HG03196 (cell line): Measurements from ENCODE around the gene C17orf114.

Experiments used
- ATAC-seq: cut with Tn5 transposase; IDR thresholded peaks from one replicate; pipeline ENCODE4 v1.9.1; 2021; ENCODE audit not compliant: unreplicated experiment

The C17orf114 gene

DNA sequence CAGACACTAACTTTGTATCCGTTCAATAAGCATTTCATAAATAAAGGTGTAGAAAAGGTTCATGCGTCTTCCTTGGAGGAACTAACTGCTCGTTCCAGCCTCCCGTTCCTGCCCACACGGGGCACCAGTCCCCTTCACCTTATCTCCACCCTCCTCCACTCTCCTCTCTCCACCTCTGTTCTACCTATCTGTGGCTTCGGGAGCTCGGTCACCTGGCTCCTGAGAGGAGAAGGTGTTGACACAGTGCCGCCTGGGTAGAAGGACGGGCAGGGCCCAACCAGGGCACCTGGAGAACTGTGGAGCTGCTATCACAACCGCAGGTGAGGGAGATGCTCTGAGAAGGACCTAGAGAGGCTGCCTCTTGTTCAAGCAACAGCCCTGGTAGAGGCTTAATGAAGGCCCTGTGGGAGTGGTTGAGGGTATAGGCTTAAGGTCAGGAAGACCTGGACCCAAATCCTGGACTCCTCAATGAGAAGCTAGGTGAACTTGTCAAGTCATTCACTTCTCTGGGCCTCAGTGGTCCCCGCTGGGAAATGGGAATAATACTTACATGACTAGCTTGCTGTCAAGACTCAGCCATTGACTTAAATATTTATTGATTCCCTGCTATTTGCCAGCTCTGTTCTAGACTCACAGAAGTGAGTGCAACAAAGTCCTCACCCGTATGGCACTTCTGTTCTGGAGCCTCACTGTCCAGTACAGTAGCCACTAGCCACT, 21.4 kb upstream of the C17orf114 start:
- no peak for ATAC-seq

DNA sequence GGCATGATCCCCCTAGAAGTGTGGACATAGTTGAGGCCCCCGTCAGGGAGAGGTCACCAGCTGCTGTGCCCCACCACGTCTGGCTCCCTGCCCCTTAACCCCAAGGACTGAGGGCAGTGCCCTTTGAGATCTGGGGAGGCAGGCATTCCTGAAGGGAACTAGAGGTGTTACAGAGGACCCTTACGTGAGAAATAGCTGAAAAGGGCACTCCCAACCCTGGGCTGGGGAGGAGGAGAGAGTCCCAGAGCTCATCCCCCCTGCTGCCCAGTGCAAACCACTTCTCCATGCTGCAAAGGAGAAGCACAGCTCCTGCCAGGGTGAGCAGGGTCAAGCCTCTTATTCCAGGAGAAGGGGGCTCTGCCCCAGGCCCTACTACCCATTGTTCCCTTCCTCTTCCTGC, 20.7 kb upstream of the C17orf114 start:
- ATAC-seq, result no peak

DNA sequence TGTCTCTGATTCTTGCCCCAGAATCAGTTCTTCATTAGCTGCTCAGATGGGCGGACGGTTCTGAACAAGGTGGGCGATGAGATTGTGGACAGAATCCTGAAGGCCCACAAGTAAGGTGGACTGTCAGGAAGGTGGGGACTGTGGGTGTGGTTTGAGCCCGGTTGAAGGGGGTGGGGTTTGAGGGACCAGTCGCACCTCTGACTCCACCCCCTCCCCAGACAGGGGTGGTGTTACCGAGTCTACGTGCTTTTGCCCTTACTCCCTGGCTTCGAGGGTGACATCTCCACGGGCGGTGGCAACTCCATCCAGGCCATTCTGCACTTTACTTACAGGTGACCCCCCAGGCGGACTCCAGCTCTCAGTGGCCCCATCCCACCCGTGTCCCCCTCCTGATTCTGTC, 16.1 kb upstream of the C17orf114 start:
- no peak for ATAC-seq

DNA sequence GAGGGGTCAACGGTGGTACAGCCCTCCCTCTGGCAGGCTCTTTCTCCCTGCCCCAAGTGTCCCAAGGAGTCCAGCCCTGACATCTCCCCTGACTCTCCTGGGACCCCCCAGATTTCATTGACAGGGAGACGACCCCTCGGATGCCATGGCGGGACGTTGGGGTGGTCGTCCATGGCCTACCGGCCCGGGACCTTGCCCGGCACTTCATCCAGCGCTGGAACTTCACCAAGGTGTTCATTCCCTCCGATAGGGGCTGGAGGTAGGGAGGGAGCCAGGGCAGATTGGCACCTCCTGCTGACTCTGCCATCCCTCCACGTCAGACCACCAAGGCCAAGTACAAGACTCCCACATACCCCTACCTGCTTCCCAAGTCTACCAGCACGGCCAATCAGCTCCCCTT, 14.7 kb upstream of the C17orf114 start:
- no peak for ATAC-seq

DNA sequence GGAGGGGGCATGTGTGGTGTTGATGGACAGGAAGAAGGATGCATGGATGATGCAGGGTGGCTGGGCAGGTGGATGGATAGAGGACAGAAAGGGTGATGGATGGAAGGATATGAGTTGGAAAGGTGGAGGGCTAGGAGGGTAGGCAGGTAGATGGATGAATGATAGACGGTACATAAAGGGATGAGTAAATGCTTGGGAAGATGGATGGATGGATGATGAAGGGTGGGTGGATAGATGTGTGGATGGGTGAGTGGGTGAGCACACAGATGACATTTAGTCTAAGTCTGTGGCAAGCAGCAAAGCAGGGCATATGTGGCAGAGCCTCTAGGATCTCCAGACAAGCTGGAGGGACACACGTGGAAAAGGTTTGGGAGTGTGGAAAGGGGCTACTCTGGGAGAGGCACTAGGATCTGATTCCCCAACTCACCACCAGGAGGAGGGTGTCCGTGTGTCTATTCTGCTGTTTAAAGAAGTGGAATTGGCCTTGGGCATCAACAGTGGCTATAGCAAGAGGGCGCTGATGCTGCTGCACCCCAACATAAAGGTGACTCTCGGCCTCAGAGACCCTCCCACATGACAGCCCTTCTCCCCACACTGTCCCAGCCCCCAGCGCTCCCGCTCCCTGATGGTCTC, 13.0 kb upstream of the C17orf114 start:
- ATAC-seq, result no peak

DNA sequence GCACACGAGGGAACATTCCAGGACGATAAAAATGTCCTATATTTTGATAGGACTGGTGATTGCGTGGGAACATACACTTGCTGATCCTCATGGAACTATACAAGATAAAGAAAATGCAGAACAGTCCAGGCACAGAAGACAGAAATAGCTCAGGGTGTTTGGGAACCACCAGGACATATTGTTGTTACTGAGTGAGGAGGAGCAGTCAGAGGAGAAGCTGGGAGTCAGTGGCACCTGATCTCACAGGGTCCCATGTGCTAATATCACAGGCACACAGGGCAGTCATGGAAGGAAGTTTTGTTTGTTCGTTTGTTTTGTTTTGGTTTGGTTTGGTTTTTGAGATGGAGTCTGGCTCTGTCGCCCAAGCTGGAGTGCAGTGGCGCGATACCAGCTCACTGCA, 10.6 kb upstream of the C17orf114 start:
- no peak for ATAC-seq

DNA sequence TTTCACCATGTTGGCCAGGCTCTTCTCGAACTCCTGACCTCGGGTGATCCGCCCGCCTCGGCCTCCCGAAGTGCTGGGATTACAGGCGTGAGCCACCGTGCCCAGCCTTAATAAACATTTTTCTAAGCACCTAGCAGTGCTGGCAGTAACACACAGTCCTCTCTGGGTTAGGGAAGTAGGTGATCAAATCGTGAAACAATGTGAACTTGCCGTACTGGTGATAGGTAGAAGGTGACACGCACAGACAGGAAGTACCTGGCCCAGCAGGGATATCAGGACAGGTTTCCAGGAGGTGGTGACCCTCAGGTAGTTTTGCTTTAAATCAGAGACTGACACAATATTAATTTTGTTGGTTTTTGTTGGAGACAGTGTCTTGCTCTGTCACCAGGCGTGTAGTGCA, 9.3 kb upstream of the C17orf114 start:
- no peak for ATAC-seq

DNA sequence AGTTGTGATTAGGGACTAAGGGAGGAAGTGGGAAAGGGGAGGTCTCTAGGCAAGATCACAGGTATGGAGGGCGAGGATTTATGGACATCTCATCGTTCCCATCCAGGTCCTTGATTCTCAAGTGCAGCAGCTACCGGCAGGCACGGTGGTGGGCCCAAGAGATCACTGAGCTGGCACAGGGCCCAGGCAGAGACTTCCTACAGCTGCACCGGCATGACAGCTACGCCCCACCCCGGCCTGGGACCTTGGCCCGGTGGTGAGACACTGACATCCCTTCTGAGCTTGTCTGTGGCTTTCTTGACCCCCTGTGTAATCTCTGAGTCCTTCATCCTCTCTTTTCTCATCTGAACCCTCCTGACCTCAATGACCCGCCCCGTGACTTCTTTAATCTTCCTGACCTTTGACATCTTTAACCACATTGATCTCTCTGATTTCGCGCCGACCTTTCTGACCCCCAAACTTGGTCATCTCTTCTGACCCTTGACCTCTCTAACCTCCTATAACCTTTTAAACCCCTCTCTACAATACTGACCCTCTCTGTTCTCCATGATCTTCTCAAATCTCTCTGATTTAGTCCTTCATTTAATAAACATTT, 8.7 kb upstream of the C17orf114 start:
- no peak for ATAC-seq

DNA sequence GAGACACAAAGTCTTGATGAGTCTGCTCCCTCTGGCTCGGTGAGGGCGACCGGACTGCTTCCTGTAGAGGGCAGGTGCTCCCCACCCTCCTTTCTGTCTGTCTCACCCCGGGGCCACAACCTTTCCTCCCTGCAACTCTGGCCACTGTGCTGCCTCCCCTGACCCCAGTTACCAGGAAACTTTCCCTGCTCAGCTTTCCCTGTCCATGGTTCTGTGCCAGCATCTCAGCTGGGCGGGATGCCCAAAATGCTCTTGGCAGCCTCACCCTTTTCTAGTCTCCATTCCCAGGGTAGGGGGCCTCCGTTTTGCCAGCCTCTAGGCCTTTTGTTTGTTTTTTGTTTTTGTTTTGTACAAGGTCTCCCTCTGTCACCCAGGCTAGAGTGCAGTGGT, 6.2 kb upstream of the C17orf114 start:
- no peak for ATAC-seq

DNA sequence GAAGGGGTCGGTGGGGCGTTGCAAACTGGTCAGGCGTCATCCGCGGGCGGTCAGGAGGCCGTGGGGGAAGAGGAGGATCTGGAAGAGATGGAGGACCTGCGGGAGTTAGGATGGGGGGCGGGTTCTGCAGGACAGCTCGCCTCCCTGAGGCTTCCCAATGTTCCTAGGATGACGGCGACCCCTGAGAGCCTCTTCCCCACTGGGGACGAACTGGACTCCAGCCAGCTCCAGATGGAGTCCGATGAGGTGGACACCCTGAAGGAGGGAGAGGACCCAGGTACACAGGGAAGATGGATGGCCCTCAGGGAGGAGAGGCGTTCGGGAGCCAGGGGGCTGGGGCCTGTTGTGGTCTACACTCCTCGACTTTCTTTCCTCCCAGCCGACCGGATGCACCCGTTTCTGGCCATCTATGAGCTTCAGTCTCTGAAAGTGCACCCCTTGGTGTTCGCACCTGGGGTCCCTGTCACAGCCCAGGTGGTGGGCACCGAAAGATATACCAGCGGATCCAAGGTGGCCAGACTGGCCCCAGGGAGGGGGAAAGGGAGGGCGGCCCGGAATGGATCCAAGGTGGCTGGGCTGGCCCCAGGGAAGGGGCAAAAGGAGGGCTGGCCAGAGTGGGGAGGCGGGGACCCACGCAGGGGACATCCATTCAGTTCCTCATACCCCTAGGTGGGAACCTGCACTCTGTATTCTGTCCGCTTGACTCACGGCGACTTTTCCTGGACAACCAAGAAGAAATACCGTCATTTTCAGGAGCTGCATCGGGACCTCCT, 5.7 kb upstream of the C17orf114 start:
- ATAC-seq, result no peak

DNA sequence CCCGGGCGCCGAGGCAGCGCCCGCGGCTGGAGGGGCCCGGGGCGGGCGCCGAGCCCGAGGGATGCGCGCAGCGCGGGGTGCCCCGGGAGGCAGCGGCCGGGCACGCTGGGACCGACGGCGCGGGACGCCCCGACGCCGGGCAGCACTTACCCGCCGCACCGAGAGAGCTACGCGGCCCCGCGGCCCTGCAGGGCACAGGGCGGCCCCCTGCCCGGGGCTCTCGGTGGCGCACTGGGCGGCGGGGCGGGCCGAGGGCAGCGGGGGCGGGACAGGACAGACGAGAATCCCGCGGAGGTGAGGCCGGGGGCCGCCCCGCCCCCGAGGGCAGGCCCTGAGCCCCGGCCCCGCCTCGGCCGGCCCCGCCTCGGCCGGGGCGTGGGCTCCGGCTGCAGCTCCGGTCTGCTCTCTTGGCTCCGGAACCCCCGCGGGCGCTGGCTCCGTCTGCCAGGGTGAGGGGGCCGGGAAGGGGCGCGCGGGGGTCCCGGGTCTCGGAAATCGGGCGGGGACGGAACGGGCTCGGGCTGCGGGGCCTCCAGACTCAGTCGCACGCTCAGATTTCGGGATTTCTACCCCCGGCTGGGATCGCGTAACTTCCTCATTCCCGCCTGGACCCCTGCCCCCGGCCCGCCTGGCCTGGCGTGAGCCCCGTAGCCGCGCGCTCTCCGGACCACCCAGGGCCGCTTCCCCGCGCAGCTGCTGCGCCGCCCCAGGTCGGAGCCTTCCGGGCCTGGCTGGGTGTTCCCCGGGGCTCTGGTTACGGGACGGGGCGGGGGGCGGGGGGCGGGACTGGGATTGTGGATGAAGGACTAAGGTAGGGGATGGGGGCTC, 4.9 kb upstream of the C17orf114 start, which contains the start of gene PLD2:
Gene PLD2, plus strand, starts transcription at position 376 of the 828 bp plus-strand sequence. CDS start 621 bp downstream, outside the sequence.
- ATAC-seq, result peak; percentile 89

DNA sequence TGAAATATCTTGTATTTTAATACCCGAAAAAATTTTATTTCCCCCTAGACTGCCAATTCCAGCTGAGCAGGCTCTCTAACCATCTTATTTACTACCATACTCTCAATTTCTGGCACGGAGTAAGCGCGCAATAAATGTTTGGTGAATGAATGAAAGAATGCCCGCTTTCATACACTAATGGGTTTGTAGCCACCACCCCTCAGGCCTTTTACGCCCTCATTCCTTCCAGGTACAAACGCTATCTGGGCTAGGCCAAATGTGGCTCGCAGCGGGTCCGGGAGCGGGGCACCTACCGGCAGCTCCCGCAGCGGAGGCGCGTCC, 4.3 kb upstream of the C17orf114 start:
- ATAC-seq, result no peak

DNA sequence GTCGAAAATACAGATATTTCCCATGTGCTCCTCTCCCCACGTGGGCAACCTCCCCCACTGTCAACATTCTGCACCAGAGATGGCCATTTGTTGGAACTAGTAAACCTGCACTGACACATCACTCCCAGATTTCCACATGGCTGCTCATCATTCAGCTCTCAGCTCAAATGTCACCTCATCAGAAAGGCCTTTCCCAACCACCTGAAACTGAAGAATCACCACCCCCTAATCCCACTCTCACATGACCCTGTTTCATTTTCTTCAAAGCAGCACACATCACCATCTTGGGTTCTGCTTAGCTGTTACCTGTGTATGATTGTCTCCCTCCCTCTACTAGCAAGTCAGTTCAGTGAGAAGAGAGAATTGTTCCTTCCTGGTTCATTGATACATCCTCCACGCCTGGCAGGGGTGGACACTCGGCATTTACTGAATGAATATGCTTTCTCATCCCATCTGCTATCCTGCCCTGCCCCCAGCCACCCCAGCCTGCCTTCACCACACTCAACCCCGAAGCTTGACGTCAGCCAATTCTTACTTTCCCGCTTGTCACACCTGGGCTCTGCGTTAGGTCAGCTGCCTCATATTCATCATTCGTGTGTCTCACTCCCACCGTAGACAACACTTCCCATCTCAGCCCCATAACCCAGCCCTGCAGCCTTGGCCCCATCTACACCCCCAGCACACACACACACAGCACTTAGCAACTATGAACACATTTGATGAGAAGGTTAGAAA, 1.5 kb downstream of the C17orf114 start:
- ATAC-seq, result no peak

DNA sequence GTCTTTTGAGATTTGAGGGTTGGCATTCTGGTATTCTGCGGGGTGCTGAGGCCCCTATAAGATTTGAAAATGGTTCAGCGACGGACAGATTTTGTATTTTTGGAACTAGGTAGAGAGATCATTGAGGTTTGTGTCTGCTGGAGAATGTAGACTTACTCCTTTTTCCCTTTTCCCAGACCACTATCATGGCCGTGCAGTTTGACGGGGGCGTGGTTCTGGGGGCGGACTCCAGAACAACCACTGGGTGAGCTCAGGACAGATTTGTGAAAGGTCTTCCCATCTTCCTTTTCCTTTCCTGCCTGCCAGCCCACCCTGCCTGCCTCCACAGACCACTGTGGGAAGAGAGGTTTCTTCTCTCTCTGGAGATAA, 5.6 kb downstream of the C17orf114 start:
- ATAC-seq, result no peak

DNA sequence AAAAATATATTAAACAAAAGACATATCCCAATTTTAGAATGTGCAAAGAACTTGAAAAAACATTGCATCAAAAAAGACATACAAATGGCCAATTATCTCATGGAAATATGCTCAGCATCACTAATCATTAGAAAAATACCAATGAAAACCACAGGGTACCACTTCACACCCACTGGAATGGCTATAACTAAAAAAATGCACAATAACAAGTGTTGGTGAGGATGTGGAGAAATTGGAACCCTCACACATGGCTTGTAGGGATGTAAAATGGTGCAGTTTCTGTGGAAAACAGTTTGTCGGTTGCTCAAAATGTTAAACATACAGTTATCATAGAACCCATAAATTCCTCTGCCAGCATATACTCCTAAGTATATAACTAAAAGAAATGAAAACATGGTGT, 7.0 kb downstream of the C17orf114 start:
- no peak for ATAC-seq

DNA sequence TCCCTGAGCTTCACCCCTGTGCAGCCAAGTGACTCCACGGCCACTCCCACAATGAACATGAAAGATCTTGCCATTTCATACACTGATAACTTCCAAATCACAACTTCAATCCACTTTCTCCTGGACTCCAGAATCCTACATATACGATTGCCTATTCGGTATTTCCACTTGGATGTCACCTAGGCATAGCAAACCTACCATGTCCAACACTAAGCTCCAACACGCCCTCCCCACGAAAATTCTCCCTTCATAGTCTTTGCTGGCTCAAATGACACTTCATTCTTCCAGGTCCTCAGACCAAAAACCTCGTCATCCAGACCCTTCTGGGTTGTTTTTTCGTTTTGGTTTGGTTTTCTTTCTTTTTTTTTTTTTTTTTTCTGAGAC, 11.4 kb downstream of the C17orf114 start:
- no peak for ATAC-seq

DNA sequence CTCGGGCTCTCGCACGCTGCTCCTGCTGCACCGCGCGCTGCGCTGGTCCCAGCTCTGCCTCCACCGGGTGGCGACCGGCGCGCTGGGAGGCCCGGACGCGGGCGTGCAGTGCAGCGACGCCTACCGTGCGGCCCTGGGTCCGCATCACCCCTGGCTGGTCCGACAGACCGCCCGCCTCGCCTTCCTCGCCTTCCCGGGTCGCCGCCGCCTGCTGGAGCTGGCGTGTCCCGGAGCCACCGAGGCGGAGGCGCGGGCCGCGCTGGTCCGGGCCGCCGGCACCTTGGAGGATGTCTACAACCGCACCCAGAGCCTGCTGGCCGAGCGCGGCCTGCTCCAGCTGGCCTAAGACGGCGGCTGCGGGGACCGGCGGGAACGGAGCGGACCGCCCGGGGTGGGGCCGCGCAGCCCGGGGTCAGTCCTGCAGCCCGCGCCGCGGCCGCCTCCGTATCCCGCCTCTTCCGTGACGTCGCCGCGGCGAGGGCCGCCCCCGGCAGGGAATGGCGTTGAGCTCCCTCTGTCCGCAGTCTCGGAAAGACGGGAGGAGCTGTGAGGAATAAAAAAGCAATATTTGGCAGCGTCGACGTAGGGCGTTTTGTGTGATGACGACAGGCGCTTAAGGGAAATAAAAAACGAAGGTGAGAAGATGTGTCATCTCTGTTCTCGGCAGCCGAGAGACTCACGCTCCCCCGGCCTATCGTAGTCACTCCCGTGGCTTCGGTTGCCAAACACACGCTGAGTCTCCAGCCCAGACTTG, 12.0 kb downstream of the C17orf114 start:
- ATAC-seq, result peak; percentile 79

DNA sequence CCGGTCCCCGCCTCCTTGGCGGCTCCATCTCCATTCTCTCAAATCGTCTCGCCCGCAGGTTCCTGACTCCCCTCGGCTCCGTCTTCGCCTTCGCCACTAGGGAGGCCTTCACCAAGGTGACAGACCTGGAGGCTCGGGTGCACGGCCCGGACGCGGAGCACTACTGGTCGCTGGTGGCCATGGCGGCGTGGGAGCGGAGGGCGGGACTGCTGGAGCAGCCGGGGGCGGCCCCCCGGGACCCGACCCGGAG, 12.5 kb downstream of the C17orf114 start:
- ATAC-seq, result no peak

DNA sequence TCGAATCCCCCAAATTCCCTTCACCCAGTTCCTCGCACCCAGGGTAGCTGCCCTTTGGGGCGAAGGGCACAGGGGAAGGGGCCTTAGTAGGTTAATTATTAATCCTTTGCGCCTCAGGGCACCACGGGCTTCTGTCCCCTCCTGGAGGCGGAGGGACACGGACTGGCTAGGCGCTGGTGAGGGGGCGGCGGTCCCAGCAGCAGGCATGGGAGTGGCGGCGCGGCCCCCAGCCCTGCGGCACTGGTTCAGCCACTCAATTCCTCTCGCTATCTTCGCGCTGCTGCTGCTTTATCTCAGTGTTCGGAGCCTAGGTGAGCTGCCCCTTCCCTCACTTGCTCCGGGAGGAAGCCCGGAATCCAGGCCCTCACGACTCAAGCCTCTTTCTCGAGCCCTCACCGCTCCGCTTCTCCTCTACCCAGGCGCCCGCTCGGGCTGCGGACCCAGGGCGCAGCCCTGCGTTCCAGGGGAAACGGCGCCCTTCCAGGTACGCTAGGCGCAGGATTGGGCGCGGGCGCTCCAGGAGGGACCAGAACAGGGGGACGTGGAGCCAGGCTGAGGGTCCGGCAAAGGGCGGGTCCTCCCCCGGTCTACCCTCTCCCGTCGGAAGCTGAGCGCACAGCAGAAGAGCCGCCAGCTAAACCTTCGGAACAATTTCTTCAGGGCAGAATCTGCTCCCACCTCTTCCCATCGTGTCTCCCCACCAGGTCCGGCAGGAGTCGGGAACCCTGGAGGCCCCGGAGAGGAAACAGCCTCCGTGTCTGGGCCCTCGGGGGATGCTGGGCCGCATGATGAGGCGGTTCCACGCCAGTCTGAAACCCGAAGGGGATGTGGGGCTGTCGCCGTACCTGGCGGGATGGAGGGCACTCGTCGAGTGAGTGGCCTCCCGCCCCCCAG, 13.1 kb downstream of the C17orf114 start, which contains the start of gene GLTPD2:
Gene GLTPD2, plus strand, starts transcription at position 158 of the 894 bp plus-strand sequence. Its CDS starts 48 bp downstream, at position 206.
- no peak for ATAC-seq
